GM12878 (cell line): ENCODE data around the gene FBXO7.

Source experiments
- CEBPB ChIP-seq, 2 experiments: fragments of 150-350 bp in 1 of 2; IDR thresholded peaks; 2 replicates each; pipeline ENCODE4 v1.6.1; 2012 to 2014; ENCODE audit warnings: low read depth in 2 of 2, low read length in 2 of 2, borderline replicate concordance in 1 of 2, inconsistent platforms in 1 of 2
- POLR2A ChIP-seq: IDR thresholded peaks from 2 replicates; pipeline ENCODE4 v1.6.1; 2011; ENCODE audit warnings: low read depth, mild to moderate bottlenecking, low read length
- TF ChIP-seq, protein P1 (sequence below), 3 experiments: IDR thresholded peaks in 2 of 3; conservative IDR thresholded peaks in 1 of 3; 2 replicates each; pipeline ENCODE4 v1.5.1; 2011; ENCODE audit warnings: low read depth in 3 of 3, low read length in 3 of 3, mild to moderate bottlenecking in 3 of 3, control low read depth in 2 of 3, moderate library complexity in 2 of 3, inconsistent platforms in 1 of 3, mixed read lengths in 1 of 3; ENCODE audit not compliant: control insufficient read depth in 2 of 3, insufficient read depth in 1 of 3; ENCODE audit errors: extremely low read depth in 1 of 3

DNA sequence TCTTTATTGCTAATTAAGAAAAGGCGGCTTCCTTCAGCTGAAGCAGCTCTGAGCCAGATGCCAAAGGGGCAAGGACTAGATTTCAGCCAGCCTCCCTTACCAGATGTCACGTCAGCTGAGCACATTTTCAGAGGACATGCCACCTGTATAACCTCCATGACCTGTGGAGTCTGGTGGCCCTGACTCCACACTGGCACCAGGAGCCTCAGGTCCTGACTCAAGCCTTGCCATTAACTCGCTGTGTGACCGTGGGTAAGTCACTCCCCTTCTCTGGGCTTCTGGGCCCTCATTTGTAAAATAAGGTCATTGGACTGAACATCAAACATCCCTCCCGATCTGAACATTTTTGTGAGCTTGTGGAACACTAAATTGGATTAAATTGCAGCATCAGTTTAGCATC lies 46.0 kb downstream of the FBXO7 start:
- TF ChIP-seq, protein P1, sequence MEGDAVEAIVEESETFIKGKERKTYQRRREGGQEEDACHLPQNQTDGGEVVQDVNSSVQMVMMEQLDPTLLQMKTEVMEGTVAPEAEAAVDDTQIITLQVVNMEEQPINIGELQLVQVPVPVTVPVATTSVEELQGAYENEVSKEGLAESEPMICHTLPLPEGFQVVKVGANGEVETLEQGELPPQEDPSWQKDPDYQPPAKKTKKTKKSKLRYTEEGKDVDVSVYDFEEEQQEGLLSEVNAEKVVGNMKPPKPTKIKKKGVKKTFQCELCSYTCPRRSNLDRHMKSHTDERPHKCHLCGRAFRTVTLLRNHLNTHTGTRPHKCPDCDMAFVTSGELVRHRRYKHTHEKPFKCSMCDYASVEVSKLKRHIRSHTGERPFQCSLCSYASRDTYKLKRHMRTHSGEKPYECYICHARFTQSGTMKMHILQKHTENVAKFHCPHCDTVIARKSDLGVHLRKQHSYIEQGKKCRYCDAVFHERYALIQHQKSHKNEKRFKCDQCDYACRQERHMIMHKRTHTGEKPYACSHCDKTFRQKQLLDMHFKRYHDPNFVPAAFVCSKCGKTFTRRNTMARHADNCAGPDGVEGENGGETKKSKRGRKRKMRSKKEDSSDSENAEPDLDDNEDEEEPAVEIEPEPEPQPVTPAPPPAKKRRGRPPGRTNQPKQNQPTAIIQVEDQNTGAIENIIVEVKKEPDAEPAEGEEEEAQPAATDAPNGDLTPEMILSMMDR (IDR thresholded peaks at IDR 0.05 in 2 of 3, conservative IDR thresholded peaks at IDR 0.05 in 1 of 3; ENCODE audit: control insufficient read depth in 2 of 3, extremely low read depth in 1 of 3, insufficient read depth in 1 of 3, low read depth in 3 of 3, low read length in 3 of 3), result no peak
- TF ChIP-seq POLR2A, result no peak
- TF ChIP-seq CEBPB (IDR thresholded peaks at IDR 0.05; ENCODE audit: borderline replicate concordance in 1 of 2, low read depth in 2 of 2, low read length in 2 of 2), result no peak
